Omental fat pad (tissue), 4 donors: ENCODE data around the gene PLCB1. TPM values are rescaled to one million over a fixed set of nuclear protein-coding genes. Genes with fewer than 3 reads are reported as not detected.
"Not testable (repeated sequence)": the region's sequence is repeated elsewhere in the genome, so short reads cannot be mapped to it uniquely, and the experiment has no call there.

Source experiments
- ATAC-seq: fragments of 150-250 bp; one replicate; pipeline ENCODE4 v1.9.1; 2016; ENCODE audit warnings: mild to moderate bottlenecking, moderate library complexity; ENCODE audit not compliant: low FRiP score
- DNase-seq: peaks from one replicate; pipeline ENCODE4 v3.0.0-alpha.2; 2019; ENCODE audit warnings: low spot score
- CTCF ChIP-seq, 3 donors: fragments of 450-650 bp; IDR thresholded peaks; one replicate each; pipeline ENCODE4 v1.5.1; 2016 to 2017; ENCODE audit warnings: antibody characterized with exemption in 3 of 3, mild to moderate bottlenecking in 3 of 3, moderate library complexity in 2 of 3
- total RNA-seq, 4 donors: library from RNA; depleted of rRNA; stranded (reverse); fragments of >200 nt; gene quantifications; one replicate each; pipeline ENCODE4 v1.1.0, GENCODE V29; 2016

The PLCB1 gene
- total RNA-seq, 4 donors from 2014 or later = 22.4 to 60.5 (median 36.4) TPM

GRCh38 chr20:8344631-8345030, 212.6 kb downstream of the PLCB1 start:
- no peak for TF ChIP-seq CTCF (IDR thresholded peaks at IDR 0.05)
- DNase-seq (no peak), ATAC-seq (no peak)

- no peak for TF ChIP-seq CTCF (IDR thresholded peaks at IDR 0.05)
- ATAC-seq (no peak), DNase-seq (no peak)
Observed at GRCh38 chr20:8346700-8347270, 214.7 kb downstream of the PLCB1 start.

DNA sequence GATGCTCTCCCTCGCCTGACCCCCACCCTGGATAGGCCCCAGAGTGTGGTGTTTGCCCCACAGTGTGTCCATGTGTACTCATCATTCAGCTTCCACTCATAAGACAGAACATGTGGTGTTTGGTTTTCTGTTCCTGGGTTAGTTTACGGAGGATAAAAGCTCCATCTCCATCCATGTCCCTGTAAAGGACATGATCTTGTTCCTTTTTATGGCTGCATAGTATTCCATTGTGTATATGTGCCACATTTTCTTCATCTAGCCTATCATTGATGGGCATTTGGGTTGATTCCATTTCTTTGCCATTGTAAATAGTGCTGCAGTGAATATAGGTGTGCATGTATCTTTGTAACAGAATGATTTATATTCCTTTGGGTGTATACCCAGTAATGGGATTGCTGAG, 218.2 kb downstream of the PLCB1 start:
- not testable (repeated sequence) for DNase-seq, ATAC-seq

GRCh38 chr20:8352486-8352885, 220.4 kb downstream of the PLCB1 start:
- TF ChIP-seq CTCF (IDR thresholded peaks at IDR 0.05) = no peak
- no peak for DNase-seq
- ATAC-seq = no peak

DNA sequence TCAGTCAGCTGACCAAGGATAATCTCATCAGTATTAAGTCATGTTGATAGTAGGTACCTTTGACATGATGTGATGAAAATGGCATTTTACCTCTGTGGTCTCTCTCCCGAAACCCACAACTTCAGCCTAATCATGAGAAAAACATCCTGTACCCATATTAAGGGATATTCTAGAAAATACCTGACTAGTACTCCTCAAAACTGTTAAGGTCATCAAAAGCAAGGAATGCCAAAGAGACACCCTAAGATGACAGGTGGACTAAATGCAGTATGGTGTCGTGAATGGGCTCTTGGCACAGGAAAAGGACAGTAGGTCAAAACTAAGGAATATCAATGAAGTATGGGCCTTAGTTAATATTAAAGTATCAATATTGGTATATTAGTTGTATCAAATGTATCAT, 221.4 kb downstream of the PLCB1 start:
- DNase-seq = no peak
- ATAC-seq = no peak
- no peak for TF ChIP-seq CTCF (IDR thresholded peaks at IDR 0.05)

GRCh38 chr20:8355453-8355852, 223.4 kb downstream of the PLCB1 start:
- TF ChIP-seq CTCF (IDR thresholded peaks at IDR 0.05) = no peak
- no peak for ATAC-seq
- no peak for DNase-seq

- DNase-seq (no peak), ATAC-seq (no peak)
- TF ChIP-seq CTCF (IDR thresholded peaks at IDR 0.05) = no peak
Observed at GRCh38 chr20:8356806-8357205, 224.7 kb downstream of the PLCB1 start.

GRCh38 chr20:8357703-8358102, 225.6 kb downstream of the PLCB1 start:
- ATAC-seq (no peak), DNase-seq (no peak)
- TF ChIP-seq CTCF (IDR thresholded peaks at IDR 0.05) = no peak
